Renal cortex interstitium (tissue), 11 donors: ENCODE data around the gene GMDS. TPM values are rescaled to one million over a fixed set of nuclear protein-coding genes. Genes with fewer than 3 reads are reported as not detected.
A peak's percentile ranks its signal among the peaks of the same experiment; 100 is the strongest.

ENCODE experiments used
- DNase-seq, 11 donors: peaks; one replicate each; pipeline ENCODE4 v3.0.0-alpha.2; 2013; ENCODE audit warnings: low read depth in 9 of 11, low spot score in 4 of 11; ENCODE audit errors: extremely low read depth in 1 of 11
- polyA plus RNA-seq, 3 donors: library from polyadenylated mRNA; unstranded; fragments of 120-200 nt; gene quantifications; one replicate each; pipeline ENCODE4 v1.2.1, GENCODE V29; 2013; ENCODE audit not compliant: insufficient read length in 3 of 3

The GMDS gene
- polyA plus RNA-seq, 3 donors = 62.2 to 72.8 (median 67.5) TPM

DNA sequence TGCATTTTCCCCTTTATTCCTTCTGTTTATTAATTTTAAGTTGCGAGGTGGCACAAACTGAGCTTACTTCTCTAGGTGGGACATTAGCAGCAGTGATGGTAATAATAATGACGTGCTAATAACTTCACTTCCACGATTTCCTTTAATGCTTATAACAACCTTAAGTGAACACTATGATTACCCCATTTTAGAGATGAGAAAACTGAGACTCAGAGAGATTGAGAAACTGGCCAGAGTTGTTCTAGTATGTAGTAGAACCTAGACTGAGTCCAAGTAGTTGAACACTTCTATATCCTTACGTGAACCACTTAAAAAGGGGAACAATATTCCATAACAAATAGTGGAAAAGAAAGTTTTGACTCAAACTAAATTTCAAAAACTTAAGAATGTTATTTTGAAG, 297.5 kb downstream of the GMDS start:
- no peak for DNase-seq

- no peak for DNase-seq
These were observed 298.8 kb downstream of the GMDS start for GRCh38 chr6:1946583-1946982.

GRCh38 chr6:1945235-1945832, 300.1 kb downstream of the GMDS start:
- no peak for DNase-seq

DNA sequence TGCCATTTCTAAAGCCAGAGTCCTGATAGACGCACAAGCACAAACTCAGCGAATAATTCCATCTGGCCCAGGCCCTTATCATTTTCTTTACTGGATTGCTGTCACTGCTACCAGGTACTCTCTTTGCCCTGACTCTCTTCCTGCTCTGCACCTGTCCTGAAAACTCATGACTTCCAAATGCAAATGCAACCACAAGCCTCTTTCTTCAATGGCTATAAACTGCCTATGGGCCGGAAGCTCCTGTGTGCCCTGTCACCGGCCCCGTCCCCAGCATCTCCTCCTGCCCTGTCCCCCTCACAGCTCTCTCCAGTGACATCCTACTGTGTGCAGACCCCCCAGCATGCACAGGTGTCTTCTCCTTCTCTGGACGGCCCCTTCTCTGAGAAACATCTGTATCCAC, 302.6 kb downstream of the GMDS start:
- DNase-seq = no peak

GRCh38 chr6:1941534-1941933, 303.9 kb downstream of the GMDS start:
- no peak for DNase-seq

DNA sequence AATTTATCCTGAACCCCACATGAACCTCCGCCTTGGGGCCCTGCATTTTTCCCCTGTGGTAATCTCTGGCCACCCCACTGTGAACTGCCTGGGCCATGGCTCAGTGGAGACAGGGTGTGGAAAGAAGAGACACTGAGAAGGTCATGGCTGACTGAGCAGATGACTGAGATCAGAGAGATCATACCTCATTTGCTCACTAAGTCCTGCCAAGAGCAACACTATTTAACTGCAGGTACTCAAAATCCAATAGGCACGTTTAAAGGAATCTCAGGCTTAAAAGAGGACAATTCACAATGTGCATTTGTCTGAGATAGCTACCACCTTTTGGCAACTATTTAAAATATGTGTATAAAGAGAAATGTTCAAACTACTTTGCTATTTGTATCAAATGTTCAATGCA, 305.0 kb downstream of the GMDS start:
- DNase-seq = peak in 8 of 11 donors; percentile 21 to 57 (median 48)

GRCh38 chr6:1933292-1933691, 312.1 kb downstream of the GMDS start:
- DNase-seq = no peak

DNA sequence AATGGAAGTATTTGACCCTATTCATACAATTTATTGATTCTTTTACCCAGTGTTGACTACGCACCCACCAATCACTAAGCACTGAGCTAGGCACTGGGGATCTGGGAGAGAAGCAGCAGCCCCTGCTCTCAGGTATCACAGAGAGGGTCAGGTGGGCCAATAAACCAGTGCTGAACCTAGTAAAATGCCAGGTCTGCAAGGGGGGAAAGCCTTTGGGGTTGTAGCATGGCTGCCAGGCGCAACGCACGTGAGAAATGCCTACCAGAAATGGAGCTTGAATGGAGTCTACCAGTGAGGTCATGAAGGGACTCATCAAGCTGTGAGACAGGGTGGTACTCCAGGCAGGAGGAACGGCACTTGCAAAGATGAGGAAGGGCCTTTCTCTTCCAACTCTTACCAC, 313.6 kb downstream of the GMDS start:
- no peak for DNase-seq

GRCh38 chr6:1930356-1930755, 315.0 kb downstream of the GMDS start:
- no peak for DNase-seq

DNA sequence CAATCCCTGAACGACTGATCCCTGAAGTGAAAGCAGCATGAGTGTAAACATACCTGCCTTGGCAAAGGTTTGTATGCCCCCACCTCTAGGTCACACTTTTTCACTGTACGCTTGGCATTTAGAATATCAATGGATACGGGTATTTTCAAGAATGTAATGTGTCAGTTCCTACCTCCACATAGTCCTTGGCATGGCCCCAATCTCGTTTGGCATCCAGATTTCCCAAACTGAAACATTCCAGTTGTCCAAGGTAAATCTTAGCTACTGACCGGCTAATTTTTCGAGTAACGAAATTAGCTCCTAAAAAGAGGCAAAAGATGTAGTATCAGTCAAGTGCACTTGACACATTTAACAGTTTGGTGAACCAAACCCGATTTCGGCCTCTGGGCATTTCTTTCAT, 315.5 kb downstream of the GMDS start:
- DNase-seq = no peak

DNA sequence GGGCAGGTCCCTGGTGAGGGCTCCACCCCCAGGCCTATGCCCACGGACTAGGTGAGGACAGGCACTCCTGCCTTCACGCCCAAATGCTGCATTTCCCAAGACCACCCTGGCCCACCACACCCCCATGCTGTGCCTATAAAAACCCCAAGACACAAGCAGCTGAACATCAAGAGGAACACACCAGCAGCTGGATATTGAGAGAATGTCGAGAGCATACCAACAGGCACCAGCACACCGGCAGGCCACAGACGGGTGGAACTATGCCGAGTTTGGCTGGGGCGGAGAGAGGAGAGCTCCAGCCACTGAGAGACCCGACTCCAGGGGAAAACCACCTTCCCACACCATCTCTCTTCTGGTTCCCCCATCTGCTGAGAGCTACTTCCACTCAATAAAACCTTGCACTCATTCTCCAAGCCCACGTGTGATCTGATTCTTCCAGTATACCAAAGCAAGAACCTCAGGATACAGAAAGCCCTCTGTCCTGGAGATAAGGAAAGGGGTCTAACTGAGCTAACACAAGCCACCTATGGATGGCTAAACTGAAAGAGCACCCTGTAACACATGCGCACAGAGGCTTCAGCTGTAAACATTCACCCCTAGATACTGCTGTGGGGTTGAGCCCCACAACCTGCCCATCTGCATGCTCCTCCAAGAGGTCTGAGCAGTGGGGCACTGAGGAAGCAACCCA, 319.5 kb downstream of the GMDS start:
- no peak for DNase-seq

DNA sequence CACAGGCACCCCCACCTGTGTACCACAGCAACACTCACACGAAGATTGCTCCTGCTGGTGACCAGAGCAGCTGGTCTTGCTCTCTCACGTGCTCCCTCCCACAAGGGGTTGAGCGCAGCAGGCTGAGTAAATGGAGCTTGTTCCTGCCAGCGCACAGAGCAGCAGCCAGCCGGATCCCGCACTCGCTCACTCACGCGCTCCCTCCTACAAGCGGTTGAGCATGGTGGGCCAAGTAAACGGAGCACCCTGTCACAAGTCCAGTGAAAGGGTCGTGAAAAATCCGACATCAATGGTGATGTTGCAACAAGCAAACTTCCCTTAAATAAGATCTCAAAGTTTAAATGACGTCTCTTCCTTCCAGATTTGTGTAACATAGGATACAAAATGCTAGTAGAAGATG, 322.0 kb downstream of the GMDS start:
- no peak for DNase-seq

GRCh38 chr6:1917626-1918371, 327.6 kb downstream of the GMDS start:
- DNase-seq = no peak

GRCh38 chr6:1916334-1917070, 328.9 kb downstream of the GMDS start:
- DNase-seq = peak in 1 of 11 donors; percentile 47

GRCh38 chr6:1915226-1915625, 330.2 kb downstream of the GMDS start:
- no peak for DNase-seq

GRCh38 chr6:1913577-1913976, 331.8 kb downstream of the GMDS start:
- peak in 1 of 11 donors; percentile 39 for DNase-seq

- DNase-seq = no peak
These were observed 332.7 kb downstream of the GMDS start for GRCh38 chr6:1912731-1913130.

GRCh38 chr6:1911474-1911873, 333.9 kb downstream of the GMDS start:
- DNase-seq = no peak

GRCh38 chr6:1910621-1911407, 334.6 kb downstream of the GMDS start:
- no peak for DNase-seq
